Measurements from ENCODE around the gene XPO6.

- TF ChIP-seq CTCF (IDR thresholded peaks at IDR 0.05) (no peak), EP300 (IDR thresholded peaks at IDR 0.05) (no peak), POLR2A (IDR thresholded peaks at IDR 0.05) (no peak)
Measured at GRCh38 chr16:28182801-28183200, 29.0 kb downstream of the XPO6 start.

Measured in tibial nerve (tissue), 4 donors.